H1 (cell line): Measurements from ENCODE around the gene RBBP8.

Source experiments
- CEBPB ChIP-seq: IDR thresholded peaks from 2 replicates; pipeline ENCODE4 v1.6.1; 2012; ENCODE audit warnings: low read depth, low read length
- EP300 ChIP-seq, 2 experiments: IDR thresholded peaks; 1 replicate in 1 of 2; 2 replicates in 1 of 2; pipeline ENCODE4 v1.6.1; 2011 to 2012; ENCODE audit warnings: low read depth in 2 of 2, low read length in 2 of 2, mild to moderate bottlenecking in 2 of 2, borderline replicate concordance in 1 of 2, inconsistent platforms in 1 of 2, moderate library complexity in 1 of 2
- KDM1A ChIP-seq: fragments of 200-600, 300-600 bp; sonication (generic); IDR thresholded peaks from 2 replicates; pipeline ENCODE4 v1.7.1; 2016; ENCODE audit warnings: mild to moderate bottlenecking, low read length, borderline replicate concordance
- POLR2AphosphoS5 ChIP-seq: IDR thresholded peaks from 2 replicates; pipeline ENCODE4 v1.6.1; 2011; ENCODE audit warnings: low read depth, low read length
- RAD21 ChIP-seq, 2 experiments: IDR thresholded peaks in 1 of 2; conservative IDR thresholded peaks in 1 of 2; 2 replicates each; pipeline ENCODE4 v1.6.1; 2011; ENCODE audit warnings: low read depth in 2 of 2, low read length in 2 of 2, improper control_type of control experiment in 1 of 2, inconsistent platforms in 1 of 2, mild to moderate bottlenecking in 1 of 2, moderate library complexity in 1 of 2
- RFX5 ChIP-seq: IDR thresholded peaks from 2 replicates; pipeline ENCODE4 v1.6.1; 2011; ENCODE audit warnings: low read depth, low read length, improper control_type of control experiment, borderline replicate concordance
- TAF1 ChIP-seq: IDR thresholded peaks from 2 replicates; pipeline ENCODE4 v1.6.1; 2011; ENCODE audit warnings: mild to moderate bottlenecking, low read depth, low read length
- TCF12 ChIP-seq: IDR thresholded peaks from 2 replicates; pipeline ENCODE4 v1.6.1; 2011; ENCODE audit warnings: low read depth, mild to moderate bottlenecking, low read length
- TF ChIP-seq, protein P1 (sequence below), 3 experiments: IDR thresholded peaks; 1 replicate in 2 of 3; 2 replicates in 1 of 3; pipeline versions ENCODE4 v1.5.1 to v1.6.1; 2011; ENCODE audit warnings: low read length in 3 of 3, mild to moderate bottlenecking in 3 of 3, inconsistent platforms in 2 of 3, low read depth in 1 of 3, moderate library complexity in 1 of 3; ENCODE audit not compliant: insufficient read depth in 1 of 3; ENCODE audit errors: control extremely low read depth in 1 of 3
- TF ChIP-seq, protein P2 (sequence below): IDR thresholded peaks from 2 replicates; pipeline ENCODE4 v1.6.1; 2011; ENCODE audit warnings: low read length, improper control_type of control experiment
- TF ChIP-seq, protein P3 (sequence below): IDR thresholded peaks from 2 replicates; pipeline ENCODE4 v1.6.1; 2011; ENCODE audit warnings: low read depth, mild to moderate bottlenecking, low read length; ENCODE audit not compliant: insufficient read depth

DNA sequence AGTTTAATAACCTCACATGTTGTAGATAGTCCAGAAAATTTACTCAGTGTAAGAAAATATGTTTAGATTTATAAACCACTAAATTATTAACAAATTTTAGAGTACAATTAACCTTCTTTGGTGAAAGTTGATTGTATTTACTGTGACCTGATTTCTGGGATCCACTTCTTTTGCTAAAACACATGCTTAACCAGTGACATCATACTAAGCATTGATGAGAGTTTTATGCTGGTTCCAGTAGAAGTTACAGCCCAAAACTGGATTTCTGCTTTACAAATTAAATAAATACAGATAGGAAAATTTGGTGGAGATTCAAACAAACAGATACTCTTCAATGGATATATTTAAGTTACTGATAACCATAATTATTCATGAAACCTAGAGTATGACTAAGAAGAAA lies 40.9 kb downstream of the RBBP8 start:
- TF ChIP-seq, protein P1, sequence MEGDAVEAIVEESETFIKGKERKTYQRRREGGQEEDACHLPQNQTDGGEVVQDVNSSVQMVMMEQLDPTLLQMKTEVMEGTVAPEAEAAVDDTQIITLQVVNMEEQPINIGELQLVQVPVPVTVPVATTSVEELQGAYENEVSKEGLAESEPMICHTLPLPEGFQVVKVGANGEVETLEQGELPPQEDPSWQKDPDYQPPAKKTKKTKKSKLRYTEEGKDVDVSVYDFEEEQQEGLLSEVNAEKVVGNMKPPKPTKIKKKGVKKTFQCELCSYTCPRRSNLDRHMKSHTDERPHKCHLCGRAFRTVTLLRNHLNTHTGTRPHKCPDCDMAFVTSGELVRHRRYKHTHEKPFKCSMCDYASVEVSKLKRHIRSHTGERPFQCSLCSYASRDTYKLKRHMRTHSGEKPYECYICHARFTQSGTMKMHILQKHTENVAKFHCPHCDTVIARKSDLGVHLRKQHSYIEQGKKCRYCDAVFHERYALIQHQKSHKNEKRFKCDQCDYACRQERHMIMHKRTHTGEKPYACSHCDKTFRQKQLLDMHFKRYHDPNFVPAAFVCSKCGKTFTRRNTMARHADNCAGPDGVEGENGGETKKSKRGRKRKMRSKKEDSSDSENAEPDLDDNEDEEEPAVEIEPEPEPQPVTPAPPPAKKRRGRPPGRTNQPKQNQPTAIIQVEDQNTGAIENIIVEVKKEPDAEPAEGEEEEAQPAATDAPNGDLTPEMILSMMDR (IDR thresholded peaks at IDR 0.05; ENCODE audit: control extremely low read depth in 1 of 3, insufficient read depth in 1 of 3, low read depth in 1 of 3, low read length in 3 of 3), result no peak
- TF ChIP-seq KDM1A (no peak), RAD21 (IDR thresholded peaks at IDR 0.05 in 1 of 2, conservative IDR thresholded peaks at IDR 0.05 in 1 of 2; ENCODE audit: low read depth in 2 of 2, low read length in 2 of 2) (no peak), TCF12 (no peak), CEBPB (no peak), TAF1 (no peak), EP300 (IDR thresholded peaks at IDR 0.05; ENCODE audit: borderline replicate concordance in 1 of 2, low read depth in 2 of 2, low read length in 2 of 2) (no peak), RFX5 (no peak), POLR2AphosphoS5 (no peak)
- TF ChIP-seq, protein P2, sequence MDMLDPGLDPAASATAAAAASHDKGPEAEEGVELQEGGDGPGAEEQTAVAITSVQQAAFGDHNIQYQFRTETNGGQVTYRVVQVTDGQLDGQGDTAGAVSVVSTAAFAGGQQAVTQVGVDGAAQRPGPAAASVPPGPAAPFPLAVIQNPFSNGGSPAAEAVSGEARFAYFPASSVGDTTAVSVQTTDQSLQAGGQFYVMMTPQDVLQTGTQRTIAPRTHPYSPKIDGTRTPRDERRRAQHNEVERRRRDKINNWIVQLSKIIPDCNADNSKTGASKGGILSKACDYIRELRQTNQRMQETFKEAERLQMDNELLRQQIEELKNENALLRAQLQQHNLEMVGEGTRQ, result no peak
- TF ChIP-seq, protein P3, sequence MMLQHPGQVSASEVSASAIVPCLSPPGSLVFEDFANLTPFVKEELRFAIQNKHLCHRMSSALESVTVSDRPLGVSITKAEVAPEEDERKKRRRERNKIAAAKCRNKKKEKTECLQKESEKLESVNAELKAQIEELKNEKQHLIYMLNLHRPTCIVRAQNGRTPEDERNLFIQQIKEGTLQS, result no peak
